Measurements from ENCODE around the gene OR5A2. TPM values are rescaled to one million over a fixed set of nuclear protein-coding genes. Genes with fewer than 3 reads are reported as not detected.

Gene OR5A2
- total and polyA plus RNA-seq, 2 of the 8 experiments (the other 6 are each of a cell fraction or from before 2014, with no cell fraction given) = not detected

DNA sequence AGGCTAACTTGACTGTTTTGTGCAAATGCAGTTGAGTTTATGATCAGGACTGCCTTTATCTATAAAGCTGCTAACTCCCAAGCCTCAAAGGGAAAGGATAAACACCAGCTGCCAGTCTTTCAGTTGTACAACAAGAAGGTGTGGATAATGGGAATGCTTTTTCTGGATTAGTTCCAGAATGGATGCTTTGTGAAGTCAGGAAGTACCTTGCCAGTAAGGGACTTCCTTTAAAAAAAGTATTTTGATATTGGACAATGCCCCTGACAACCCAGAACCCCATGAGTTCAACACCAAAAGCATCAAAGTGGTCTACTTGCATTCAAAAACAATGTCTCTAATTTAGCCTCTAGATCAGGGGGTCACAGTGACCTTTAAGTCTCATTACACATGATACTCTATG, 32.0 kb downstream of the OR5A2 start:
- Histone ChIP-seq H3K79me2 (ENCODE audit: control insufficient read depth in 1 of 2, insufficient read depth in 2 of 2, low read length in 2 of 2) (no peaks in the 10 kb centered on the region), H3K23ac (ENCODE audit: insufficient read length) (no peak overlapping the region), H3K9me3 (ENCODE audit: insufficient read depth in 2 of 2, low read depth in 1 of 2, low read length in 1 of 2) (peaks cover 4 to 9% of the 10 kb centered on the region in 2 experiments; a peak in 3 of 4 replicates), H3K27ac (ENCODE audit: low read depth, low read length) (no peak overlapping the region), H3K79me1 (ENCODE audit: low read depth, low read length) (no peaks in the 10 kb centered on the region), H4K20me1 (replicated peaks in 1 of 2; ENCODE audit: control insufficient read depth in 1 of 2, insufficient read depth in 2 of 2, low read length in 2 of 2) (no peaks in the 10 kb centered on the region), H2BK20ac (ENCODE audit: low read length) (no peak overlapping the region), H3K9ac (replicated peaks in 1 of 4; ENCODE audit: extremely low read depth in 1 of 4, low read depth in 3 of 4, low read length in 3 of 4) (no peak overlapping the region), H2BK12ac (ENCODE audit: low read depth, low read length) (no peak overlapping the region), H3K56ac (replicated peaks; ENCODE audit: insufficient read length, low read depth, low read length) (no peak overlapping the region), H2BK120ac (replicated peaks; ENCODE audit: low read depth, low read length) (no peak overlapping the region), H3K4me1 (replicated peaks in 1 of 4; ENCODE audit: control insufficient read depth in 3 of 4, insufficient read depth in 4 of 4, low read length in 3 of 4) (no peaks in the 10 kb centered on the region), H3K27me3 (replicated peaks in 1 of 4; ENCODE audit: control insufficient read depth in 3 of 4, extremely low read depth in 1 of 4, insufficient read depth in 3 of 4, low read length in 3 of 4) (no peaks in the 10 kb centered on the region; a peak in 1 of 7 replicates), H3K36me3 (ENCODE audit: control insufficient read depth in 2 of 4, insufficient read depth in 4 of 4, low read length in 3 of 4) (no peaks in the 10 kb centered on the region), H3K4me2 (ENCODE audit: insufficient read depth in 1 of 2, low read depth in 2 of 2, low read length in 2 of 2) (no peak overlapping the region), H2BK15ac (ENCODE audit: low read length) (no peak overlapping the region), H3K4ac (replicated peaks; ENCODE audit: insufficient read length, low read depth, low read length) (no peak overlapping the region), H3K23me2 (ENCODE audit: low read depth, low read length) (no peaks in the 10 kb centered on the region), H3K4me3 (ENCODE audit: extremely low read depth in 1 of 4, insufficient read depth in 2 of 4, low read depth in 3 of 4, low read length in 4 of 4) (no peak overlapping the region), H3K14ac (ENCODE audit: insufficient read length) (no peak overlapping the region), H2AFZ (ENCODE audit: low read length) (no peak overlapping the region), H4K5ac (ENCODE audit: insufficient read length, low read depth, low read length) (no peak overlapping the region), H4K8ac (ENCODE audit: extremely low read depth, insufficient read depth, low read length) (no peak overlapping the region), H2BK5ac (ENCODE audit: low read depth, low read length) (no peak overlapping the region), H4K91ac (replicated peaks; ENCODE audit: insufficient read length, low read length) (no peak overlapping the region), H3K18ac (ENCODE audit: extremely low read depth, low read length) (no peak overlapping the region), H2AK5ac (ENCODE audit: low read depth, low read length) (no peak overlapping the region)
- no peak for DNase-seq (ENCODE audit: low read depth in 1 of 2, low spot score in 2 of 2)
- POLR2A ChIA-PET (ENCODE audit: partially characterized antibody) = no interaction called here
- TF ChIP-seq SP2 (IDR thresholded peaks at IDR 0.05; ENCODE audit: low read length) (no peak), CBX8 (IDR thresholded peaks at IDR 0.05; ENCODE audit: borderline replicate concordance, low read depth, low read length) (no peak), TAF7 (optimal IDR thresholded peaks at IDR 0.05; ENCODE audit: borderline replicate concordance, low read depth, low read length) (no peak), NANOG (IDR thresholded peaks at IDR 0.05; ENCODE audit: insufficient read depth, low read depth, low read length, poor library complexity, severe bottlenecking) (no peak), CHD1 (IDR thresholded peaks at IDR 0.05; ENCODE audit: low read depth, low read length) (no peak), CEBPB (IDR thresholded peaks at IDR 0.05; ENCODE audit: low read depth, low read length) (no peak), POLR2AphosphoS5 (IDR thresholded peaks at IDR 0.05; ENCODE audit: low read depth, low read length) (no peak), PHF8 (conservative IDR thresholded peaks at IDR 0.05; ENCODE audit: low read depth, low read length) (no peak), BRCA1 (IDR thresholded peaks at IDR 0.05; ENCODE audit: low read depth, low read length) (no peak), HDAC6 (IDR thresholded peaks at IDR 0.05; ENCODE audit: low read depth, low read length) (no peak), EP300 (IDR thresholded peaks at IDR 0.05; ENCODE audit: borderline replicate concordance in 1 of 2, low read depth in 2 of 2, low read length in 2 of 2) (no peak), SIRT6 (IDR thresholded peaks at IDR 0.05; ENCODE audit: low read length) (no peak)
- TF ChIP-seq, protein P1, sequence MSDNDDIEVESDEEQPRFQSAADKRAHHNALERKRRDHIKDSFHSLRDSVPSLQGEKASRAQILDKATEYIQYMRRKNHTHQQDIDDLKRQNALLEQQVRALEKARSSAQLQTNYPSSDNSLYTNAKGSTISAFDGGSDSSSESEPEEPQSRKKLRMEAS (IDR thresholded peaks at IDR 0.05) = no peak
- FAIRE-seq = no peak
- CTCF ChIA-PET (ENCODE audit: partially characterized antibody) = interaction anchor here (0.7 kb wide), 1 partner anchor 27 kb away, joined by 3 read pairs; no protein-coding TSS in a partner anchor

Measured in H1 (cell line).